AG10803 (cell line): ENCODE measurements around the gene NAV3.

Experiments used
- DNase-seq: peaks from one replicate; pipeline ENCODE4 v3.0.0; 2010; ENCODE audit warnings: low read depth
- H3K4me3 ChIP-seq: 2 replicates; pipeline ENCODE4 v1.5.1; 2011; ENCODE audit warnings: mild to moderate bottlenecking, low read length, control low read depth
- TF ChIP-seq, protein P1 (sequence below): conservative IDR thresholded peaks from 2 replicates; pipeline ENCODE4 v1.5.1; 2011; ENCODE audit warnings: mild to moderate bottlenecking, low read length, control low read depth, inconsistent platforms

The NAV3 gene

DNA sequence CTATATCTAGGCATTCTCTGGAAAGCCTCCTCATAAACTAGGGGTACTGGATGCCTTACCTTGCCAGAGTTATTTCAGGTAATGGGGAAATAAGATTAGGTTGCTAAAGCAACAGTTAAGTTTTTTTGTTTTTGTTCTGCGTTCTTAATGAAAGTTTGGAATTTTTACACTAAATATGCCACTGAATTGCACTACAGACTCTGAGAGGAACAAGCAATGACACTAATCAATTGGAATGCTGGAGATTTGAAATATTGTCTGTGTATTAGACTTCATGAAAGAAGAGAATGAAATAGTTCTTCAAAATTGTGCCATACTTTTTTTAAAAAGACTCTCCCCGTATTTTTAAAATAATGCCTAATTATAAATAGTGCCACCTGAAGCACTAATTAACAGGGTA lies 287.8 kb downstream of the NAV3 start:
- TF ChIP-seq, protein P1, sequence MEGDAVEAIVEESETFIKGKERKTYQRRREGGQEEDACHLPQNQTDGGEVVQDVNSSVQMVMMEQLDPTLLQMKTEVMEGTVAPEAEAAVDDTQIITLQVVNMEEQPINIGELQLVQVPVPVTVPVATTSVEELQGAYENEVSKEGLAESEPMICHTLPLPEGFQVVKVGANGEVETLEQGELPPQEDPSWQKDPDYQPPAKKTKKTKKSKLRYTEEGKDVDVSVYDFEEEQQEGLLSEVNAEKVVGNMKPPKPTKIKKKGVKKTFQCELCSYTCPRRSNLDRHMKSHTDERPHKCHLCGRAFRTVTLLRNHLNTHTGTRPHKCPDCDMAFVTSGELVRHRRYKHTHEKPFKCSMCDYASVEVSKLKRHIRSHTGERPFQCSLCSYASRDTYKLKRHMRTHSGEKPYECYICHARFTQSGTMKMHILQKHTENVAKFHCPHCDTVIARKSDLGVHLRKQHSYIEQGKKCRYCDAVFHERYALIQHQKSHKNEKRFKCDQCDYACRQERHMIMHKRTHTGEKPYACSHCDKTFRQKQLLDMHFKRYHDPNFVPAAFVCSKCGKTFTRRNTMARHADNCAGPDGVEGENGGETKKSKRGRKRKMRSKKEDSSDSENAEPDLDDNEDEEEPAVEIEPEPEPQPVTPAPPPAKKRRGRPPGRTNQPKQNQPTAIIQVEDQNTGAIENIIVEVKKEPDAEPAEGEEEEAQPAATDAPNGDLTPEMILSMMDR, result no peak

DNA sequence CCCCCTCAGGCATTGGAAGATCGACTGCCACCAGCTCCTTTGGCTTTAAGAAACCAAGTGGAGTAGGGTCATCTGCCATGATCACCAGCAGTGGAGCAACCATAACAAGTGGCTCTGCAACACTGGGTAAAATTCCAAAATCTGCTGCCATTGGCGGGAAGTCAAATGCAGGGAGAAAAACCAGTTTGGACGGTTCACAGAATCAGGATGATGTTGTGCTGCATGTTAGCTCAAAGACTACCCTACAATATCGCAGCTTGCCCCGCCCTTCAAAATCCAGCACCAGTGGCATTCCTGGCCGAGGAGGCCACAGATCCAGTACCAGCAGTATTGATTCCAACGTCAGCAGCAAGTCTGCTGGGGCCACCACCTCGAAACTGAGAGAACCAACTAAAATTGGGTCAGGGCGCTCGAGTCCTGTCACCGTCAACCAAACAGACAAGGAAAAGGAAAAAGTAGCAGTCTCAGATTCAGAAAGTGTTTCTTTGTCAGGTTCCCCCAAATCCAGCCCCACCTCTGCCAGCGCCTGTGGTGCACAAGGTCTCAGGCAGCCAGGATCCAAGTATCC lies 288.7 kb downstream of the NAV3 start:
- no peak for DNase-seq
- TF ChIP-seq, protein P1, result no peak
- no peak overlapping the region for H3K4me3 ChIP-seq

More for the DNA sequence above, 287.8 kb downstream of the NAV3 start:
- H3K4me3 ChIP-seq, result no peak overlapping the region
- peak; percentile 64 for DNase-seq

DNA sequence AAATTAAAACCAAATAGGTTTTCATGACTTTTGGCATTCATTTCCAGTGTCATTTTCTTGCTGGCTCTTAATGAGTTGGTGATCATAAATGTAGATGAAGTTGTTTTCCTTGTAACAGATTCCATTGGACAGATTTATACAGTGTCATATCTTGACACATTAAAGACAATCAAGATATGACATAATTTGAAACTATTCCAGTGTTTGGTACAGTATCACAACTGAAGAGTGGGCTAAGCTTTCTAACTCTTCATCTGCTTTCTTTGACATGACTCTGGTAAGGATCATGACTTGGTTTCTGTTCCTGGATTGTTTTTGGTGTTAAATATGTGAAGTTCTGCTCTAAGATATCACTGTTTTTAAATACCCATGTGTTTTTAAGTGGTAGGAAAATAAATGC lies 289.6 kb downstream of the NAV3 start:
- DNase-seq, result no peak
- TF ChIP-seq, protein P1, result no peak

DNA sequence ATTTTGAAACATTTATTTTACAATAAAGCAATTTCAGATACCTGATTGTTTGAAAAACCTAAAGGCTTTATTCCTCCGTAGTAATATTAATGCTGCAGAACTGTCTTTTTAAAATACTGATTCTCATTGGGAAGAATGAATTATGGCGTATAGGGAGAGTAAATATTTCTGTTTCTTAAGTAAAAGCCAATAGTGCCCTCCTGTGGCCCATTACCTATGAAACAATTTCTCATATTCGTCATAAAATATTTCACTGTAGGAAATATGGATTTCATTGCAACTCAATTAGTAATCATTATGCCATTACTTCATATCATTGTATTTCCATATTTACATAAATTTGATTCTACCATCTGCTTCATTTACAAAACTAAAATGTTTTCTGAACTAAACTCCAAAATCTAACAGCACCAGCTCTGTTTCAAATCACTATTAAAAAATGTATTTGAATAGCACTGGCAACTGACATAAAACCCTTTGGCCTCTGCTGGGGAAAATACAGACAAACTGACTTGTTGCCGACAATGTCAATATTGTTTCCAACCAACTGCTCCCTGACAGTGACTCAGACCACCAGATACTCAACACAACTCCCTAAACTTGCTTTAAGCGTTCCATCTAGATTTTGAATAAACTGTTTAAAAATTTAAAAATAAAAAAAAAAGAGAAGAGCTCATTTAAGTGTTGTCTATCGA lies 290.3 kb downstream of the NAV3 start:
- TF ChIP-seq, protein P1, result peak; percentile 42
- H3K4me3 ChIP-seq, result no peak overlapping the region
- peak; percentile 49 for DNase-seq

More for the DNA sequence above, 289.6 kb downstream of the NAV3 start:
- H3K4me3 ChIP-seq, result no peak overlapping the region

DNA sequence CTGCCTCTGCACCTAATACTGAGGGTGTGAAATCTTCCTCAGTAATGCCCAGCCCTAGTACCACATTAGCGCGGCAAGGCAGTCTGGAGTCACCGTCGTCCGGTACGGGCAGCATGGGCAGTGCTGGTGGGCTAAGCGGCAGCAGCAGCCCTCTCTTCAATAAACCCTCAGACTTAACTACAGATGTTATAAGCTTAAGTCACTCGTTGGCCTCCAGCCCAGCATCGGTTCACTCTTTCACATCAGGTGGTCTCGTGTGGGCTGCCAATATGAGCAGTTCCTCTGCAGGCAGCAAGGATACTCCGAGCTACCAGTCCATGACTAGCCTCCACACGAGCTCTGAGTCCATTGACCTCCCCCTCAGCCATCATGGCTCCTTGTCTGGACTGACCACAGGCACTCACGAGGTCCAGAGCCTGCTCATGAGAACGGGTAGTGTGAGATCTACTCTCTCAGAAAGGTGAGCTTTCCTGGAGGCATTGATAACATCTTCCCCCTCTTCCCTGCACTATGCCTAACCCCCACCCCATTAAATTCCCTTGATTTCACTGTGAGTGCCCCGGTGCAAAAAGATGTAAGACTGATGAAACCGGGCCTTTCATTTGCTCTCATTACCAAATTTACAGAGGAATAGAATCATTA lies 291.4 kb downstream of the NAV3 start:
- H3K4me3 ChIP-seq, result no peak overlapping the region

GRCh38 chr12:78128211-78128610 lies 297.5 kb downstream of the NAV3 start:
- TF ChIP-seq, protein P1, result no peak
- no peak for DNase-seq
- no peak overlapping the region for H3K4me3 ChIP-seq

More for the DNA sequence above, 291.4 kb downstream of the NAV3 start:
- DNase-seq, result no peak
- TF ChIP-seq, protein P1, result no peak
